Measurements from ENCODE around the gene ATRNL1.
"Not testable (repeated sequence)": the region's sequence is repeated elsewhere in the genome, so short reads cannot be mapped to it uniquely, and the experiment has no call there.

Gene ATRNL1

DNA sequence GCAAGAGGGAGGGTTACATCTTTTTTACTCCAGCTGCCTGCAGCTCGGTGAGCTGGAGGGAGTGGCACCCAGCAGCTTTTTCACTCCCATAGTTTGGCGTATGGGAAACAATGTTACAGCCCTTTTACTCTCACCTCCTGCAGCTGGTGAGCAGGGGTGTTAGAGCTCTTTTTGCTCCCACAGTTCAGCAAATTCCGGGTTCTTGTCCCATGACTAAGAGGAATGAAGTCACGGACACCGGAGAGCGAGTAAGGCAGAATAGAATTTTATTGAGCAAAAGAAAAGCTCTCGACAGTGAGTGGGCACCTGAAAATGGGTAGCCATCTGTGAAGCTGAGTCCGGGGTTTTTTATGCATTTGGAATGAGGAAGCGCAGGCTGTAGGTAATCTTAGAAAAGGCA lies 733.2 kb downstream of the ATRNL1 start:
- H3K4me1 Mint-ChIP-seq, result no peaks in the 10 kb centered on the region
- no peaks in the 10 kb centered on the region for H3K36me3 Mint-ChIP-seq
- DNase-seq (ENCODE audit: low spot score in 2 of 2) (no peak), ATAC-seq (no peak)
- H3K9me3 Mint-ChIP-seq, result peaks cover 17% of the 10 kb centered on the region
- no peak overlapping the region for H3K4me3 Mint-ChIP-seq
- no peak overlapping the region for H3K27ac Mint-ChIP-seq

DNA sequence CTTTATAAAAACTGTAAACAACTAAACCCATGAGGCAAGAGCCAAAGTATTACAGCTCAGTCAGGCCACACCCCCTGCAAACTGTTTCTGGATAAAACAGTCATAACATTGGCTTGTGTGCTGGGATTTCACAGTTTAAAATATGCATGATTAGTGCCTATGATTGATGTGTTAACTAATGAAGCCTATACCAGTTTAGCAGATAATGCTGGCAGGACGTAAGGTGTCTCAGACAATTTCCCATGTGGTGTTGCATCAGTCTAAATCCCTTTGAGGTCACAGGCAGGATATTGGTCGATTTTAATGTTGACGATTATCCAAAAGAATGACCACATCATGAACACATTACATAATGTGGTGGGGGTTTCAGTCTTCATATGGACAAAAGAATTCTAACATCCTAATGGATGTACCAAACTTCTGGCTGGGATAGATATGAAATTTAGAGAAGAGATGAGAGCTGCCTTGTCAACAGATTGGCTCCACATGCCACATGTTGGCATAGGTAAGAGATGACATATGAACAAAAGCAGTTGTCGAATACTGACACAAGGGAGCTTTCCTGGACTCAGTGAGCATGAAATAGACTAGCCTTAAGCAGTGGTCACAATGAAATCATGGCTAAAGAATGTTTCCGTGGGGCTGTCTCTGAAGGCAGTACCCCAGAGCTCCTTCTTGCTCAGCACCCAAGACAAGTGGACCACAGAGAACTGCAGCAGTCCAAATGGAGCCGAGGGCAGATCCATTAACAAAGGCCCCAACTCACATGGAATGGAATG lies 734.3 kb downstream of the ATRNL1 start:
- Mint-ChIP-seq H3K4me1 (no peaks in the 10 kb centered on the region), H3K9me3 (peaks cover 8% of the 10 kb centered on the region), H3K4me3 (no peak overlapping the region), H3K27ac (no peak overlapping the region), H3K36me3 (no peaks in the 10 kb centered on the region)
- DNase-seq (ENCODE audit: low spot score in 2 of 2), result no peak
- no peak for ATAC-seq

- ATAC-seq; H3K4me1 Mint-ChIP-seq; DNase-seq (ENCODE audit: low spot score in 2 of 2); H3K4me3 Mint-ChIP-seq; H3K36me3 Mint-ChIP-seq; H3K9me3 Mint-ChIP-seq; H3K27ac Mint-ChIP-seq: not testable (repeated sequence)
These were observed 735.0 kb downstream of the ATRNL1 start for GRCh38 chr10:115828182-115828581.

- DNase-seq (ENCODE audit: low spot score in 2 of 2) (no peak), ATAC-seq (no peak)
- Mint-ChIP-seq H3K36me3 (no peaks in the 10 kb centered on the region), H3K4me1 (no peaks in the 10 kb centered on the region), H3K27ac (no peak overlapping the region), H3K4me3 (no peak overlapping the region), H3K9me3 (peaks cover 10% of the 10 kb centered on the region)
These were observed 736.5 kb downstream of the ATRNL1 start for GRCh38 chr10:115829521-115830205.

GRCh38 chr10:115830265-115830970 lies 737.3 kb downstream of the ATRNL1 start:
- DNase-seq (ENCODE audit: low spot score in 2 of 2) (no peak), ATAC-seq (no peak)
- Mint-ChIP-seq H3K36me3 (no peaks in the 10 kb centered on the region), H3K4me1 (no peaks in the 10 kb centered on the region), H3K9me3 (peaks cover 10% of the 10 kb centered on the region), H3K27ac (no peak overlapping the region), H3K4me3 (no peak overlapping the region)

- ATAC-seq (no peak), DNase-seq (ENCODE audit: low spot score in 2 of 2) (no peak)
- no peak overlapping the region for H3K4me3 Mint-ChIP-seq
- no peaks in the 10 kb centered on the region for H3K4me1 Mint-ChIP-seq
- peaks cover 10% of the 10 kb centered on the region for H3K9me3 Mint-ChIP-seq
- H3K27ac Mint-ChIP-seq, result no peak overlapping the region
- no peaks in the 10 kb centered on the region for H3K36me3 Mint-ChIP-seq
These were observed 737.9 kb downstream of the ATRNL1 start for GRCh38 chr10:115831016-115831415.

GRCh38 chr10:115833119-115833518 lies 740.0 kb downstream of the ATRNL1 start:
- H3K4me1 Mint-ChIP-seq, result no peaks in the 10 kb centered on the region
- no peak overlapping the region for H3K27ac Mint-ChIP-seq
- H3K36me3 Mint-ChIP-seq, result no peaks in the 10 kb centered on the region
- no peak for DNase-seq (ENCODE audit: low spot score in 2 of 2)
- peaks cover 8% of the 10 kb centered on the region for H3K9me3 Mint-ChIP-seq
- ATAC-seq, result no peak
- H3K4me3 Mint-ChIP-seq, result no peak overlapping the region

DNA sequence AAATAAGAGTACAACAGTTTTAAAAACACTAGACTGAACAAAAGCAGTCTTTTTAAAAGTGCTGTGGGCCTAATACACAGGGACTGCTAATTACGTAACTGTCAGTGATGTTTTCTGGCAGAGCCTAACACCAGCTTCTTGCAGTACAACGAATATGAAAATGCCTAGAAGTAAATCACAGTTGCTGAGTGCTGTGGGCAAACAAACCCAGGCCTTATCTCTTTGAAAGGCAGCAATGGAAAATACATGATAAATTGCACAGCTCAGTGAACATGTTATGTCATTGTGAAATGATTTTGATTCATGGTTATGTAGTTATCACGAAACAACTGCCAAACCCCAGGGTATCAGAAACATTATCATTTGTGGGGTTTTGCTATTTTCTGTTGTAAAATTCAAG lies 751.4 kb downstream of the ATRNL1 start:
- Mint-ChIP-seq H3K36me3 (no peaks in the 10 kb centered on the region), H3K4me1 (no peaks in the 10 kb centered on the region), H3K9me3 (peaks cover 9% of the 10 kb centered on the region), H3K27ac (no peak overlapping the region), H3K4me3 (no peak overlapping the region)
- ATAC-seq (no peak), DNase-seq (ENCODE audit: low spot score in 2 of 2) (no peak)

GRCh38 chr10:115845921-115846320 lies 752.8 kb downstream of the ATRNL1 start:
- Mint-ChIP-seq H3K27ac (no peak overlapping the region), H3K4me3 (no peak overlapping the region), H3K9me3 (peaks cover 5% of the 10 kb centered on the region), H3K36me3 (no peaks in the 10 kb centered on the region), H3K4me1 (no peaks in the 10 kb centered on the region)
- DNase-seq (ENCODE audit: low spot score in 2 of 2), result no peak
- ATAC-seq, result no peak

DNA sequence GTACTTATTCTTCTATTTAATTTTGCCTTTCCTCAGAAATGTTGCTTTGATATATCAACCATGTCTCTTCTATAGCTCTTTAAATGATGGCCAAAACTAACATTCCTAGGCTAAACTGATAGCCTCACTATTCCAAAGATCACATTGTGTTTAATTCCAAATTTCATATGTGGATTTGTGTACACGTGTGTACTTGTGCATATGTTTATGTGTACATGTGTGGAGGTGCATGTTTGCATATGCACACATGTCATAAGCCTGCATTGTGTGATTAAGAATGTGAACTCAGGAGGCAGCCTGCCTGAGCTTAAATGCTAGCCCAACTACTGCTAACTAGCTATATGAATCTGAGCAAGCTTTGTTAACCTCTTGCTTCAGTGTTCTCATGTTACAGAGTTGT lies 753.4 kb downstream of the ATRNL1 start:
- ATAC-seq (no peak), DNase-seq (ENCODE audit: low spot score in 2 of 2) (no peak)
- peaks cover 5% of the 10 kb centered on the region for H3K9me3 Mint-ChIP-seq
- H3K36me3 Mint-ChIP-seq, result no peaks in the 10 kb centered on the region
- H3K27ac Mint-ChIP-seq, result no peak overlapping the region
- no peak overlapping the region for H3K4me3 Mint-ChIP-seq
- no peaks in the 10 kb centered on the region for H3K4me1 Mint-ChIP-seq

DNA sequence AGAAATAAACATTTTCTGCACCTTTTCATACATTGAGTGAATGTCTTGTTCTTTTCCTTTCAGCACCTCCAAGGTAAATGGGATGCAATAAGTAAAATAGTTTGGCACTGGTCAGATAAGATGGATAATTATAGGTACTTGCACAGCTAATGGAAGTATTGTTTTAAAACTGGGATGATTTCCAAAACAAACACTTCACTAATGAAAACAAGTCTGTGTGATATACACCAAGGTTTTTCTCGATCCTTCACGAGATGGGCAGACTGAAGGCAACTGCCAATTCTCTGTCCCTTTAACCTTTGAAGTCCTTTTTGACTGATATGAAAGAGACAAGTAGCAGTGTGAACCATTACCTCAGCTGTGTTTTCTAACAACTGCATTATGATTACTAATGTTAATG lies 756.0 kb downstream of the ATRNL1 start:
- H3K9me3 Mint-ChIP-seq, result no peaks in the 10 kb centered on the region
- H3K4me3 Mint-ChIP-seq, result no peak overlapping the region
- DNase-seq (ENCODE audit: low spot score in 2 of 2), result no peak
- H3K36me3 Mint-ChIP-seq, result no peaks in the 10 kb centered on the region
- H3K4me1 Mint-ChIP-seq, result no peaks in the 10 kb centered on the region
- H3K27ac Mint-ChIP-seq, result no peak overlapping the region
- ATAC-seq, result no peak

GRCh38 chr10:115850666-115851065 lies 757.5 kb downstream of the ATRNL1 start:
- H3K27ac Mint-ChIP-seq, result no peak overlapping the region
- H3K9me3 Mint-ChIP-seq, result peaks cover 7% of the 10 kb centered on the region
- no peaks in the 10 kb centered on the region for H3K36me3 Mint-ChIP-seq
- no peaks in the 10 kb centered on the region for H3K4me1 Mint-ChIP-seq
- ATAC-seq (no peak), DNase-seq (ENCODE audit: low spot score in 2 of 2) (no peak)
- no peak overlapping the region for H3K4me3 Mint-ChIP-seq

- no peaks in the 10 kb centered on the region for H3K4me1 Mint-ChIP-seq
- ATAC-seq (no peak), DNase-seq (ENCODE audit: low spot score in 2 of 2) (no peak)
- H3K27ac Mint-ChIP-seq, result no peak overlapping the region
- H3K36me3 Mint-ChIP-seq, result no peaks in the 10 kb centered on the region
- no peak overlapping the region for H3K4me3 Mint-ChIP-seq
- H3K9me3 Mint-ChIP-seq, result peaks cover 7% of the 10 kb centered on the region
These were observed 758.5 kb downstream of the ATRNL1 start for GRCh38 chr10:115851695-115852094.

GRCh38 chr10:115854740-115855435 lies 761.7 kb downstream of the ATRNL1 start:
- DNase-seq (ENCODE audit: low spot score in 2 of 2) (no peak), ATAC-seq (no peak)
- Mint-ChIP-seq H3K9me3 (peaks cover 9% of the 10 kb centered on the region), H3K4me3 (no peak overlapping the region), H3K4me1 (no peaks in the 10 kb centered on the region), H3K36me3 (no peaks in the 10 kb centered on the region), H3K27ac (no peak overlapping the region)

DNA sequence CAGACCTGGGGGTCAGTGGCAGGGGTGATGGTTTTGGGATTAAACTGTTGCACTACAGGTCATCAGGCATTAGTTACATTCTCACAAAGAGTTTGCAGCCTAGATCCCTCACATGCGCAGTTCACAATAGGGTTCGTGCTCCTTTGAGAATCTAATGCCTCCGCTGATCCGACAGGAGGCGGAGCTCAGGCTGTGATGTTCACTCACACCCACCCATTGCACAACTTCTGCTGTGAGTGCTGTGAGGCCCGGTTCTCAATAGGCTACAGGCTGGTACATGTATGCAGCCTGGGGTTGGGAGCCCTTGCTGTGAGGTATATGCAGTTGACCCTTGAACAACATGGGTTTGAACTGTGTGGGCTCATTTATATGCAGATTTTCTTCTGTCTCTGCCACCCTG lies 763.4 kb downstream of the ATRNL1 start:
- no peaks in the 10 kb centered on the region for H3K36me3 Mint-ChIP-seq
- peaks cover 16% of the 10 kb centered on the region for H3K9me3 Mint-ChIP-seq
- H3K4me3 Mint-ChIP-seq, result no peak overlapping the region
- no peak overlapping the region for H3K27ac Mint-ChIP-seq
- DNase-seq (ENCODE audit: low spot score in 2 of 2) (no peak), ATAC-seq (no peak)
- H3K4me1 Mint-ChIP-seq, result no peaks in the 10 kb centered on the region
